HG03045 (cell line): ENCODE data around the gene FMO2.

Source experiments
- ATAC-seq: cut with Tn5 transposase; IDR thresholded peaks from one replicate; pipeline ENCODE4 v1.9.1; 2021; ENCODE audit warnings: mild to moderate bottlenecking, moderate library complexity; ENCODE audit not compliant: unreplicated experiment

Gene FMO2

DNA sequence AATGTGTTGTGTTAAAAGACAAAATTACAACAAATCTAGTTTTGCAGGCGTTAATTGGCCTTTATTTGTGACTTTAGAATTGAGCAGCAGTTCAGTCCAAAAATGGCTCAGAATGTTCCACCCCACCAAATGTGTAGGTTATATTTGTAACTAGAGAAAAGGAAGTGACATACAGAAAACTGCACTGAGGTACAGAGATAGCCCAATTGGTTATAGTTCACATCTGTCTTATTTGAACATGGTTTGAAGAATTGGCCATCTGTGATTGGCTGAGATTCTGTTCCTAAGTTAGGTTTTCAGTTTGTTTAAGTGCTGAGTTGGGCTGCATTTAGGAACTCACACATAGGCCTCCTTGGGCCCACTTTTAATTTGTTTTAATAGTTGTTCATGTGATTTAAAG is 12.0 kb upstream of the FMO2 start:
- ATAC-seq, result no peak

DNA sequence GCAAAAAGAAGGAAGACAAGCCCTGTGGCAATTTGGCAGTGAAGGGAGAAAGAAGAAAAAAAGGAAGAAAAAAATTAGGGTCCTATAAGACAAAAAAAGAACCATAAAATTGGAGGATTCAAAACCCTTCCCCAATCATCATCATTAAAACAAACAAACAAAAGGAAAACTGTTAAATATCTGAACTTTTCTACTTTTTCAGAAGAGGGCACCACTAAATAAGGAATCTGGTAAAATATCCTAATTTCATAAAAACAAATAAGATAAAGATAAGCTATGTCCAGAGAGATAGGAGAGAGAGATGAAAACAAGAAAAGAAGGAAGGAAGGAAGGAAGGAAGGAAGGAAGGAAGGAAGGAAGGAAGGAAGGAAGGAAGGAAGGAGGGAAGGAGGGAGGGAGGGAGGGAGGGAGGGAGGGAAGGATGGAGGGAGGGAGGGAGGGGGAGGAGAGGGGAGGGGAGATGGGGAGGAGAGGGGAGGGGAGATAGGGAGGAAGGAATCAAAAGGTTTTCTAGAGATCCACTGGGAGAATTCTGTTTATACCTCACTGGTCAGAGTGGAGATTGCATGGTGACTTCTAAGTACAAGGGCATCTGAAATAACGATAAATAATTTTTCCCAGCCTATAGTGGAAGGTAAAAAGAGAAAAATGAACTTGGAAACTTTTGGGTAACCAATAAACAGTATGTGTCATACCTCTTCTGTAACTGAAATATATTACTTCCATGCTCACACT is 10.4 kb upstream of the FMO2 start:
- no peak for ATAC-seq

DNA sequence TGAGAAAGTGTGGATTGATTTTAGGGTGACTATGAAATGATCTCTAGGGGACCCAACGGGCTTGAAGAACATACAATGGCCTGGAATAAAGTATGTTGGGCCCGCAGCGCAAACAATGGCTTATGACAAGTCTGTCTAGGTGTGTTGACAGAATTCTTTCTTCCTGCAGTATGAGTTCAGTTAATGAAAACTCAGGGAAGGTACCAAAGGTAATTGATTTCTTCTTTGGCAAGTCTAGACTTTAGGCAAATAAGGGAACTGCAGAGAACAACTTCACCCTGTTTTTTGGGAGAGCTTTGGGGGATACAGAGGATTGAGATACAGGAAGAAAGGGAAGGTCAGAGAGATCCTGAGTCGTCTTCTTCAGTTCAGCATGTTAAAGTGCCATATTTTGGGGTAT is 7.8 kb upstream of the FMO2 start:
- no peak for ATAC-seq

GRCh38 chr1:171179318-171180227 is 5.5 kb upstream of the FMO2 start:
- no peak for ATAC-seq

DNA sequence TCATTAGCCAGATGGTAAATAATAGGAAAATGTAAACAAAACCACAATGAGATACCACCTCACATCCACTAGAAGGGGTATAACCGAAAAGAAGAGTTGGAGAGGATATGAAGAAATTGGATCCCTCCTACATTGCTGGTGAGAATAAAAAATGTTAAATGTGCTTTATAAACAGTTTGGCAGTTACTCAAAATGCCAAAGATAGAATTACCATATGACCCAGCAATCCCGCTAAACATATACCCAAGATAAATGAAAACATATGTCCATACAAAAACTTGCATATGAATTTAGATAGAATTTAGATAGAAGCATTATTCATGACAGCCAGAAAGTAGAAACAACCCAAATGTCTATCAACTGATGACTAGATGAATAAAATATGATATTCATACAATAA is 4.4 kb upstream of the FMO2 start:
- ATAC-seq, result no peak

DNA sequence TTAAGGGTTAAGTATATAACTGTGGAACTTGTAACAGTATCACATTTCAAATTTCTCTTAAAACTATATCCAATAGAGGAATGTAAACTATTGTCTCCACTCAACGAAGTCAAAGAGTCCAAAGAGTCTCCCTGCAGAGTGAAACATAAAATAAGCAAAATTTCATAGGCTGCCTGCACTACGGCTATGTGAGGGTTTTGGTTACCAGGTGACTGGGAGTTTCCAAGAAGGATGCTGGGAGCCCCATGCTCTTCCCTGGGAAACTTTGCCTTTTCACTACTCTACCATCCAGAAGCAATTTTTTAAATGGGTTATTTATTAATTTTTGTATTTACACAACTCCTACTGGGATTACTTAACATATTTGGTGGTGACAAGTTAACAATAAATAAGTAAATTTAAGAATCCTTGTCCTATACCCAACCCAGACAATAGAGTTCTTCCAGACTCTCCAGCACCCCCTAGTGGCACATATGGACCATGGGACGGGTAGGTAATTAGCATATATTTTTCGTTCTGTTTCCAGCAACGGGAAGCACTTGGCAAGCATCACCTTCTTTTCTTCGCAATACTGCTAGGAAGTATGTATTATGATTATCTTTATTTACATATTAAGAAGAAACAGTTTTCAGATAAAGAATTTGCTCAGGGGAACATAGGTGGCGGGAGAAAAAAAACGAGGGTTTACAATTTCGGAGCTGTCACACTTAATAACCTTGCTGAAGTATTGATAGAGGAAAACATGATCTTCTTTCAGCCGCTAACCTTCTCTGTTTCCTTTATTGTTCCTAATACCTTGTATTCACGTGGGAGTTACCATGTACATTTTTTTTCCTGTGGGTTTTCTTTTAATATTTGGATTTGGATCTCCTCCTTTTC is 3.5 kb downstream of the FMO2 start:
- ATAC-seq, result no peak

- no peak for ATAC-seq
Measured at GRCh38 chr1:171191992-171192391, 6.9 kb downstream of the FMO2 start.

- ATAC-seq, result no peak
Measured at GRCh38 chr1:171195767-171196166, 10.7 kb downstream of the FMO2 start.

DNA sequence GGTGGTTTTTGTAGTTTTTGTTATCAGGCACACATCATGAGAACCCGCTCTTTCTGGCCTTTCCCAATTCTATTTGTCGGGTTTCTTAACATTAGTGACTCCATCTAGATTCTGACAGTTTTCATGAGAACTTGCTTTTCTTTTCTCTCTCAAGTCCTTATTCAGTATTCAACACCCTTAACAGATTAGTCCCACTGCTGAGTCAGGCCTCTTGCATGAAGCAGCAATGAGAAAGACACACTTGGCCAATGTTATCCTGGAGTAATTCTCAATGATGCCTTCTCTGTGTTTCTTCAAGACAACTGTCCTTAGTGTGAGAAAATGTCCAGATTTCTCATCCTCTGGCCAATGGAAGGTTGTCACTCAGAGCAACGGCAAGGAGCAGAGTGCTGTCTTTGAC is 11.3 kb downstream of the FMO2 start:
- no peak for ATAC-seq

DNA sequence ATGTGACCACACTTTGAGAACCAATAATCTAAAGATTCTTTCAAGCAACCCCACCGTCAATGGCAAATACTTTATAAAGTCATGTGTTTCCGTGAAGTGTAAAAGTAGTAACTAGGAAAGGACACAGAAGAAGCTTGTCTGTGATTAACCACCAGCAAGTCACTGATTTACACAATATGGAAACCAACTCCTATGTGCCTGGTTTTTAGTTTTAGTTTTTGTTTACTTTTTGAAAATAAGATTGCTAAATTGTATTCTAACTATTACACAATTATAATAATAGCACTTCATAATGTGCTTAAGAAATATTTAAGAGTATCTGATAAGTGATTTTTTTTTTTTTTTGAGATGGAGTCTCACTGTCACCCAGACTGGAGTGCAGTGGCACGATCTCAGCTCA is 13.0 kb downstream of the FMO2 start:
- ATAC-seq, result no peak

DNA sequence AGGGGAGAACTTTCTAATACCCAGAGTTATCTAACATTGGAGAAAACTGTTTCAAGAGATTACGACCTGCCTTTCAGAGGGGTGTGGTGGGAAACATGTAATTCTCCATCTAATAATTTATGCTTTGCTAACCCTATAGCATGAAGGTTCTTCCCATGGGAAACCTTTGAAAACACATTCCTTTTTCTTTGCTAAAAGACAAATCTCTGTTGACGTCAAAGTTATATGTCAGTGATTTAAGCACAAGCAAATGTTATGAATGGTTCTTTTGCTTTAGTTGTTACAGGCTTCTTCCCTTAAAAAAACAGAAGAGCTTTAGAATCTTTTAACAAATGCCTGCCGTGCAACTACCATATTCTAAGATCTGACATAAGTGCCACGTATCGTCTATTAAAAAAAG is 19.2 kb downstream of the FMO2 start:
- ATAC-seq, result no peak

DNA sequence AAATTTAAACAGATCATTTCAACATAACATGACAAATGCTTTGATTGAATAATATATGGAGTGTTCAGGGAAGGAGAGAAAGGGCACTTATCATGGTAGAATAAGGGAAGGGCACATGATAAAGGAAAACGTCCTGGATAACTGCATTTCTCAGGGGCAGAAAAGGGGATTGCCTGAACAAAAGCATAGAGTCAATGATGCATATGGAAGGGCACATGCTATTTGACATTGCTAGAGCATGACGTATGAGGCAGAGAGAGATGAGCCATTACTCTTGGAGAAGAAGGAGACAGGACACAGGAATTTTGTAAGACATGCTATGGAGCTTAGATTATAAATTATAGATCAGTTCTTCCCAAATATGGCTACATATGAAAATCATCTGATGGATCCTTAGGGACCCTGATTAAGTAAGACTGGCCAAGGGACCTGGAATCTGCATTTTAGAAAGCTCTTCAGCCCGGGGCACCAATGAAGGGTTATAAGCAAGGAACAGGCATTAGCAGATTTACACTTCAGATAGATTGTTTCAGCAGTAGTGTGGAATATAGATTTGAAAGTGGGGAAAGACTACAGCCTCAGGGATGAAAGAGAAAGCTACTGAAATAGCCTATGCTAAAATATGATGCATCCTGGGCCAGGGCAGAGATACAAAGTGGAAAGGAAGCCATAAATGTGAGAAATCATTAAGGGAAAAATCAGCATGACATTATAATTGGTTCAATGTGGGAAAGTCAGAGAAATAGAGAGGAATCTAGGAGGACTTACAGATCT is 21.3 kb downstream of the FMO2 start:
- no peak for ATAC-seq

DNA sequence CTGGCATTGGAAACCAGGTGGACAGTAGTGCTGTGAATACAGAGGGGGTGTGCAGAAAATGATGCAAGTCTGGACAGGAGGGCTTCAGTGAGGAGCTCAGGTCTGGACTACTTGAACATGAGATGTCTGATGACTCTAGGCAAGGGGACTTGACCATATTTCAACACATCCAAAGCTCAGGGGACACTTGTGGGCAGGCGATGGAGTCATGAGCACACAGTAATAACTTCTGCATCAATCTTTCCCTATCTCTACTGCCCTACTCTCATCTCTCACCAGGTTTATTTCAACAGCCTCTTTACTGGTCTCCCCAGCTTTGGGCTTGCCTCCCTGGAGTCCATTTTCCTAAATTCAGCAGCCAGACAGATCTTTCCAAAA is 21.9 kb downstream of the FMO2 start:
- ATAC-seq, result no peak

DNA sequence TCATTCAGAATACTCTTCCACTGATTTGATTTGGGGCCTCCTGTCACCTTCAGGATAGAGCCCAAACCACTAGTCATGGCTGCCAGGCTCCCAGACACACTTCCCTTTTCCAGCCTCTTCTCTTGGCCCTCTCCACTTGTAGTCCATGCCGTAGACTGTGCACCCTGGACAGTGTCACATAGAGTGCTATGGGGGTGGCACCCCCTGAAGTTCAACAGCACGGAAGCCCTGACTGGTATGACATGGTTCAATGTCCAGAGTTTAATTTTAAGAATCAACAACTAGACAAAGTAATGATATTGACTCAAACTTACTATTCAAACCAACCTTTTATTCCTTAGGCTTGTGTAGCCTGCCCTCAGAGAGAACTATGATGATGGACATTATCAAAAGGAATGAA is 22.3 kb downstream of the FMO2 start:
- ATAC-seq, result no peak

- no peak for ATAC-seq
Measured at GRCh38 chr1:171210355-171210754, 25.3 kb downstream of the FMO2 start.

DNA sequence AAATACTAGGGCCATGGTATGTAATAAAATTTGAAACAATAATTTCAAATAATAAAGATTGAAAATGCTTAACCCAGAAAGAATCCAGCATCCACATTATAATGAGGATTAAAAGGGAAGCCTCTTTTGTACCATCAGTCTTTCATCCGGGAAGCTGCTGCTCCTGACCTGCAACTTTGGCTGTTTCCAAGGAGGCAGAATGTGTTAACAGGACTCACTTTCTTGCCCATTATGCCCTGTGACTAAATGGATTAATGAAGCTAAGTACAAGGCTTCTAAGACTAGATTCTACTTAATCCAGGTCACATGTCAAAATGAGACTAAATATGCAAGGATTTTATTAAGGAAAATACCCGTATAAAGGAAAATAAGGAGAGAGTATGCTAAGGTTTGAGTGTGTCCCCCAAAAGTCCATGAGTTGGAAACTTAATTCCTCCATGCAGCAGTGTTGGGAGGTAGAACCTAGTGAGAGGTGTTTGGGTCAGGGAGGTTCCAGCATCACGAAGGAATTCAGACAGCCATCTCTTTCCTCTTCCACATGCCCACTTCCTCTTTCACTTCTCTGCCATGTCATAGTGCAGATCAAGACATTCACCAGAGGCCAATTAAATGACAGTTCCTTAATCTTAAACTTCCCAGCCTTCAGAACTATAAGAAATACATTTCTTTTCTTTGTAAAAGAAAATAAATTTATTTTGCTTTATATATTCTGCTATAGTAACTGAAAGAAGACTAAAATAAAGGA is 27.7 kb downstream of the FMO2 start:
- no peak for ATAC-seq

DNA sequence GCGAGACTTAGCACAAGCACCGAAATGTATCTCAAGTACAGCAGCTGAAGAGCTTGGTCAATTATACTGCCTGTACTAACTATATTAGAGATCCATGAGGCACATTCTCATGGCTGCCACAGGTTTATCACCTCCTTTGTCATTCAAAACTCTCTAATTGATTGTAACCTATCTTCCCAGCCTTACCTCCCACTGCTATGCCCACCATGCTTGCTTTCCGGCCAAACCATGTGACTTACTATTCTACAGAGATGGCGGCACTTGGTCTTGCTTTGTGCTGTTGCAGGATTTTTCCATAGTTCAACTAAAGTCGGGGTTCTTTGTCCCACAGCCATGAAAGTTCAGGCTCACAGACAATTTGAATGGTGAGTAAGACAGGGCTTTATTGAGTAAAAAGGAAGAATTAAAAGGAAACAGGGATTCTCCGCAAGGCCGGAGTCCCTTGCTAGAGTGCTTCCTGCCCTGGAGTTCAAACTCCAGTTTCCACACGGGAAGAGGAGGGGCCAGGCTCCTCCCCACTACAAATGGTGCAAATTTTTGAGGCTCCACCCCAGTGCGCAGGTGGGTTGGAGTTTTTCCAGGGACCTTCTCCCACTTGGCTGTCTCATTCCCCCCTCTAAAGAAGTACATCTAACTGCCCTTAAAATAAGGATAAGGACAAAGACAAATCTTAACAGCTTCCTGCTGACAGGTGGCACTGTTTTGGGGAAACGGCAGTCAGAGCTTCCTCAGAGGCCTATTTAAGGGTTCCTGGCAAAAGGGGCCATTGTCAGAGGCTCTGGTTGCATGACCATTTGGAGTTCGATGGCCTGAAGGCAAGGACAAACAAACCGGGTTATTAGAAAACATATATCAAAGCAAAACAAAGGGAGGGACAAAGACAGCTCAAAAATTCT is 28.7 kb downstream of the FMO2 start:
- ATAC-seq, result no peak

DNA sequence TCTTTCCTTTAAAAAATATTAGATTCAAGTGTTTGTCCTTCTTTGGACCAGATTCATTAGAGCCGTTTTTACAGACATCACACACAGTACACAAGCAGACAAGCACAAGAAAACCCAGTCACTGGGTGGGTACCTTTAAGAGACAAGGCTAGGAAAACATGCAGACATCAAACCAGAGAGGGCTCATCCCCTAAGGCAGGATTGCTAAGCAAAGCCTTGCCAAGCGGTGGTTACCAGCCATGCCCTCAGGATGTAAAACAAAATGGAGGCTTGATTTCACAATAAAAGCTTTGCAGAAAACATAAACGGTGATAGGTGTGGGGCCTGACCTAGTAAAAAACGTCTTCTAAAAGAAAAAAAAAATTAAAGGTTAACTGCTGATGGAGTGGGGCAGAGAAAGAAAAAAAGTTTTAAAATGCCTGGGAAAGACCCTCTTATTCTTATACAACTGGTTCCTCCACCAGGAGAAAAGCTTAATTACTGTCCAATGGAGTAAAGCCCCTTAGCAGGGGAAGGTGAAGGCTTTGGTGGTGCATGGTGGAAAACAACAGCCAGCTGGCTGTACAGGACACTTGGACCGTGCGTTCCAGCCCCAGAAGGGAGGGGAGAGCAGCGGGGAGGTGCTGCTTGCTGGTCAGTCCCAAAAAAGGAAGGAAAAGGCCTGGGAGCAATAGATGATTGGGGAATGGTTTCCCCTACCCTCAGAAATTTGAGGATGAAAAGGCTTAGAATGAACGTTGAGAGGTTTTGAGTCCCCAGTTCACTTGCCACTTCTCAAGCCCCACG is 32.8 kb downstream of the FMO2 start:
- ATAC-seq, result no peak
